ENCODE data around the gene ZC3H18.
"Not testable (repeated sequence)": the region's sequence is repeated elsewhere in the genome, so short reads cannot be mapped to it uniquely, and the experiment has no call there.

Gene ZC3H18

DNA sequence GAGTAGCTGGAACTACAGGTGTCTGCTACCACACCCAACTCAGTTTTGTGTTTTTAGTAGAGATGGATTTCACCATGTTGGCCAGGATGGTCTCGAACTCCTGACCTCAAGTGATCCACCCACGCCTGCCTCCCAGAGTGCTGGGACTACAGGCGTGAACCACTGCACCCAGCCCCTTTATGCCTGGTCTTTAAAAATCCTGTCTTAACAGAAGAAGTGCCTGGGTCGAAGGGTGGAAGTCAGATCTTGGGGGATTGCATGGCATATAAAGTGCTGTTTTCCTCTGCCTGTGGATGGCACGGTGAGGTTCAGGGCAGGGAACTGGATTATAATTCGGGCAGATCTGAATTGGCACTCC lies 30.3 kb downstream of the ZC3H18 start:
- H3K4me3 ChIP-seq (replicated peaks; ENCODE audit: low read depth, low read length), result no peak overlapping the region
- DNase-seq (ENCODE audit: extremely low read depth, low read depth), result no peak
- no peak for TF ChIP-seq CTCF (IDR thresholded peaks at IDR 0.05; ENCODE audit: low read depth, low read length, missing control alignments)

GRCh38 chr16:88601313-88602036 lies 31.3 kb downstream of the ZC3H18 start:
- no peak for DNase-seq (ENCODE audit: extremely low read depth, low read depth)
- no peak overlapping the region for H3K4me3 ChIP-seq (replicated peaks; ENCODE audit: low read depth, low read length)
- no peak for TF ChIP-seq CTCF (IDR thresholded peaks at IDR 0.05; ENCODE audit: low read depth, low read length, missing control alignments)

DNA sequence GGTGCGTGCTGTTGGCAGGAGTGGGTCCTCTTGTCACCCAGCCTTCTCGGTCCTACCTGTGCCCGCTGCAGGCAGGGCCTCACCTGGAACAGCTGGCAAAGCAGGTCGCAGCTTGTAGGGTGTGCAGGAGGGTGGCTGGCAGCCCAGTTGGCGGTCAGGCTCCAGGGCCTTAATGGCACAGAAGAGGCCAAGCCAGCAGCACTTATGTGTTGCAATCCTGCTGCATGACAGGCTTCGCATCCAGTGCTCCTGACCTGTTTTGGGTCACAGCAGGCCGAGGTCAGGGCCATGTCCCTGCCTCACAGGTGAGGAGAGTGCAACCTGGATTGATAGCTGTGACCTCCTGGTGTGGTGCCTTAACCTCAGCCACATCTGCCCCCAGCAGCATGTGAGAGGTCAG lies 31.9 kb downstream of the ZC3H18 start:
- H3K4me3 ChIP-seq (replicated peaks; ENCODE audit: low read depth, low read length), result no peak overlapping the region
- no peak for TF ChIP-seq CTCF (IDR thresholded peaks at IDR 0.05; ENCODE audit: low read depth, low read length, missing control alignments)
- no peak for DNase-seq (ENCODE audit: extremely low read depth, low read depth)

- no peak for DNase-seq (ENCODE audit: extremely low read depth, low read depth)
Observed at GRCh38 chr16:88605186-88606147, 35.3 kb downstream of the ZC3H18 start.

DNA sequence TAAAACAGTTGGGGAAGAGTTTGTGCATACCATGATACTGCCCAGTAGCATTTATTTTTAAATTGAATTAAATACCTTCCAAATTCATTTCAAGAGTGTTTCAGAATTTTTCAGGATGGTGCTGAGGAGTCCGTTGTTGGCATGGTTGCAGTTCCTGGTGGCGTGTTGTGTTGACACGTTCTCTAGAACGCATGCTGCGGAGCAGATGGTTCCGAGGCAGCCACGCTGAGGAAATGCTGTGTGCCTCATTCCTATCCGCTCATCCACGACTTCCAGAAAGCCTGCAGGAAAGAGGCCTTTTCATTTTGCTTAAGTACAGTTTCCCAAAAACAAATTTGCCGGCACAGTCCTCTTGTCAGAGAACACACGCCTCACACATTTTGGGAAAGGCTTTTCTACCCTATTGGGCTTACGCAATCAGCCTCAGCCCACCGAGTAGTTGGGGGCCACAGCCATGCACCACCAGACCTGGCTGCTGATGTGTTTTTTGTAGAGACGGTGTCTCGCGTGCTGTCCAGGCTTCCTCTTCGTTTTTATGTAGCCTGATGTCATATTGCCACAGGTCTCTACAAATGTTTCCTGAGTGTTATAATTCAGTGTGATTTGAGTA lies 36.0 kb downstream of the ZC3H18 start:
- no peak for TF ChIP-seq CTCF (IDR thresholded peaks at IDR 0.05; ENCODE audit: low read depth, low read length, missing control alignments)
- no peak for DNase-seq (ENCODE audit: extremely low read depth, low read depth)
- no peak overlapping the region for H3K4me3 ChIP-seq (replicated peaks; ENCODE audit: low read depth, low read length)

More at GRCh38 chr16:88605186-88606147, 35.3 kb downstream of the ZC3H18 start:
- TF ChIP-seq CTCF (IDR thresholded peaks at IDR 0.05; ENCODE audit: low read depth, low read length, missing control alignments), result no peak
- H3K4me3 ChIP-seq (replicated peaks; ENCODE audit: low read depth, low read length), result no peak overlapping the region

DNA sequence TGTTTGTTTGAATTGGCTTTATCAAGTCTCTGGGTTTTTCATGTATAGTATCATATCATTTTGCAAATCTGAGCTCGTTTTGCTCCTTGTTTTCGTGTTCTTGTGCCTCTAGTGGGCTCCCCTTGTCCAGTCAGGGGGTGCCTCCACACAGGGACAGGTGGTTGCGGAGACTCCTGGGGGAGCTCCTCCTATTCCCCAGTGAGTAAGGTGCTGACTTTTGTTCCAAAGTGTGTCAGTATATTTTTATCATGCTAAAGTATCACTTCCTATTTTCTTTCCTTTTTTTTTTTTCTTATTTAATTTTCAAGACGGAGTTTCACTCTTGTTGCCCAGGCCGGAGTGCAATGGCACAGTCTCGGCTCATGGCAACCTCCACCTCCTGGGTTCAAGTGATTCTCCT lies 37.9 kb downstream of the ZC3H18 start:
- DNase-seq (ENCODE audit: extremely low read depth, low read depth), result no peak
- no peak overlapping the region for H3K4me3 ChIP-seq (replicated peaks; ENCODE audit: low read depth, low read length)
- TF ChIP-seq CTCF (IDR thresholded peaks at IDR 0.05; ENCODE audit: low read depth, low read length, missing control alignments), result no peak

GRCh38 chr16:88609426-88609825 lies 39.2 kb downstream of the ZC3H18 start:
- not testable (repeated sequence) for DNase-seq (ENCODE audit: extremely low read depth, low read depth); H3K4me3 ChIP-seq (replicated peaks; ENCODE audit: low read depth, low read length)
